Activated naive CD4-positive, alpha-beta T cell treated with anti-CD3 and anti-CD28 coated beads, Interleukin-2, amount 10 ng/mL, durations not matched to agents 5 hours and 36 hours (primary cell): Measurements from ENCODE around the gene GNG11. TPM values are rescaled to one million over a fixed set of nuclear protein-coding genes. Genes with fewer than 3 reads are reported as not detected.

ENCODE experiments used
- total RNA-seq, 2 experiments: library from RNA; stranded (reverse); gene quantifications; one replicate each; pipeline ENCODE4 v1.2.3, GENCODE V29; 2021

Gene GNG11
- total RNA-seq: not detected

GRCh38 chr7:93921607-93922566 is at the start of gene GNG11:
Gene GNG11, plus strand, starts transcription at chr7:93921735. Its CDS starts 403 bp downstream, at chr7:93922138.

DNA sequence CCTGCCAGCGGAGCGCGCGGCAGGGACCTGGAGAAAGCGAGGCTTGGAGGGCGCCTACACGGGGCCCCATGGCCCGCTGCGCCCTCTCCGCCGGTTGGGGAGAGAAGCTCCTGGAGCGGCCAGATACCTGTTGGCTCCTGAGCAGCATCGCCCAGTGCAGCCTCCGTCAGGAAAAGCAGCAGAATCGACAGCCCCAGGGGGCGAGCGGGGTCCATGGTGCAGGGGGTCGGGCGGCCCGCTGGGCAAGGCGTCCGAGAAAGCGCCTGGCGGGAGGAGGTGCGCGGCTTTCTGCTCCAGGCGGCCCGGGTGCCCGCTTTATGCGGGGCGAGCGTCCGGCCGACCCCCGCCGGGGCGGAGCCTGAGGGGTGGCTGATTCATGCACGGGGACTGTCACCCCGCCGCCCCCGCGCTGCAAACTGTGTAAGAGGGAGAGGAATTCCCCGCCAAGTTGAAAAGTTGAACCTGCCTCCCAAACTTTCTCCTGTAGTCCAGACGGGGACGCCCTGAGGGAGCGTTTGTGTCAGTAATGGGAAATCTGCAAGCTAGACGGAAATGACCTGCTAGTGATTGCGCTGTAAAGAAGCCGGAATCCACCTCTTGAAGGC is 31.0 kb upstream of the GNG11 start, which contains the start of gene TFPI2:
TSS of gene TFPI2 (minus strand) at position 290 of the 605 bp plus-strand sequence. CDS start at position 215, 75 bp downstream.

GRCh38 chr7:93906267-93906666 is 15.3 kb upstream of the GNG11 start, which contains the start of gene GNGT1:
Gene GNGT1, plus strand, starts transcription at chr7:93906567. Its CDS starts 180 bp downstream, at chr7:93906747.

Other genes starting within 250 kb of the GNG11 start
- gene TFPI2, start 31.0 kb upstream of the GNG11 start, total RNA-seq: not detected
- not detected for gene GNGT1, start 15.2 kb upstream of the GNG11 start, total RNA-seq
- 10 to 100 TPM; 24.3 to 25.8 TPM for gene BET1, start 82.6 kb downstream of the GNG11 start, total RNA-seq